ENCODE data around the gene ZNF628.

Gene ZNF628

DNA sequence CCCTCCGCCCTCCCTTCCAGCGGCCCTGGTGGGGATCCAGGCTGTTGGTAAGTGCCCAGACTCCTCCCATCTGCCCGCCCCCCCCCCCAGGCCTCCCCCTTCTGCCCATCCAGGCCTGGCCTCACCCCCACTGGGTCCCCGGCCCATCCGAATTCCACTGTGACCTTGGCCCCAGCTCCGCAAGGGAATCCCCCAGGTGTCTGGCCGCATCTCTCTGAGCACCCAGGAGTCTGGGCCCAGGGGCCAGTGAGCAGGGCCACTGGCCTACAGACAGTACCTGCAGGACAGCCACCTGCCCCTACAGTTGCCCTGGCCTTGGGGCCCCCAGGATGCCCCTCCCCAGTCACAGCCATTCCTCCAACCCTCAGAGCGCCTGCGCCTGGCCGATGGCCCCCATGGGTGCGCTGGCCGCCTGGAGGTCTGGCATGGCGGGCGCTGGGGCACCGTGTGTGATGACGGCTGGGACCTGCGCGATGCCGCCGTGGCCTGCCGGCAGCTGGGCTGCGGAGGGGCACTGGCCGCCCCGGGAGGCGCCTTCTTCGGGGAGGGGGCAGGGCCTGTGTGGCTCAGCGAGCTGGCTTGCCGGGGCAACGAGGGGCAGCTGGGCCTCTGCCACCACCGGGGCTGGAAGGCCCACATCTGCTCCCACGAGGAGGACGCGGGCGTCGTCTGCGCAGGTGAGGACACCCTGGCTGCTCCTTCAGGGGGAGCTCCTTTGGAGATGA lies 12.7 kb downstream of the ZNF628 start:
- no peak for DNase-seq (ENCODE audit: low read depth)
- no peak overlapping the region for H3K4me3 ChIP-seq (ENCODE audit: low read depth, low read length)

DNA sequence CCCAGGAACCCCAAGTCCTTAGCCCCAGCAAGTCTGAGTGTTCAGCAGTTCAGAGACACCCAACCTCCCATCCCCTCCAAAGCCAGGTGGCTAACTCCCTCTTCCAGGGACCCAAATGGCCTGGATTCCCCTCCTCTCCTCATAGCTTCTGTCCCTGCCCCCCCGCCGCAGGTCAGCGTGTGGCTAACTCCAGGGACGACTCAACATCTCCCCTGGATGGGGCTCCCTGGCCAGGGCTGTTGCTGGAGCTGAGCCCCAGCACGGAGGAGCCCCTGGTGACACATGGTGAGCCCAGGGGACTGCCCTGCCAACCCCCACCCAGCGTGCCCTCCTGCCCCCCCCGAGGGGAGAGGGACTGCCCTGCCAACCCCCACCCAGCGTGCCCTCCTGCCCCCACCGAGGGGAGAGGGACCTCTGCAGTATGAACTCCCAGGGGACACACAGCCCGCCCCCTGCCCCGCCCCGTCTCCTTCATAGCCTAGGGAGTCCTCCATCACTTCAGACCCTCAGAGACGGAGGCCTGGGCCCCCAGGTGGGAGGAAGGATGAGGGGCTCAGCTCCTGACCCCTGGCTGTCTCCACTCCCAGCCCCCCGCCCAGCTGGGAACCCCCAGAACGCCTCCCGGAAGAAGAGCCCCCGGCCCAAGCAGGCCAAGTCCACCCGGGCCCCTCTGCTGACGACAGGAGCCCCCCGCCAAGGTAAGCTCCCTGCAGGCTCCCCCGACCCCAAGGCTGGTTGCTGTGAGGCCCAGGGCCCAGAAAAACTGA lies 13.5 kb downstream of the ZNF628 start:
- TF ChIP-seq, protein P1, sequence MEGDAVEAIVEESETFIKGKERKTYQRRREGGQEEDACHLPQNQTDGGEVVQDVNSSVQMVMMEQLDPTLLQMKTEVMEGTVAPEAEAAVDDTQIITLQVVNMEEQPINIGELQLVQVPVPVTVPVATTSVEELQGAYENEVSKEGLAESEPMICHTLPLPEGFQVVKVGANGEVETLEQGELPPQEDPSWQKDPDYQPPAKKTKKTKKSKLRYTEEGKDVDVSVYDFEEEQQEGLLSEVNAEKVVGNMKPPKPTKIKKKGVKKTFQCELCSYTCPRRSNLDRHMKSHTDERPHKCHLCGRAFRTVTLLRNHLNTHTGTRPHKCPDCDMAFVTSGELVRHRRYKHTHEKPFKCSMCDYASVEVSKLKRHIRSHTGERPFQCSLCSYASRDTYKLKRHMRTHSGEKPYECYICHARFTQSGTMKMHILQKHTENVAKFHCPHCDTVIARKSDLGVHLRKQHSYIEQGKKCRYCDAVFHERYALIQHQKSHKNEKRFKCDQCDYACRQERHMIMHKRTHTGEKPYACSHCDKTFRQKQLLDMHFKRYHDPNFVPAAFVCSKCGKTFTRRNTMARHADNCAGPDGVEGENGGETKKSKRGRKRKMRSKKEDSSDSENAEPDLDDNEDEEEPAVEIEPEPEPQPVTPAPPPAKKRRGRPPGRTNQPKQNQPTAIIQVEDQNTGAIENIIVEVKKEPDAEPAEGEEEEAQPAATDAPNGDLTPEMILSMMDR (IDR thresholded peaks at IDR 0.05; ENCODE audit: low read depth, low read length, missing control alignments) = no peak
- no peak for DNase-seq (ENCODE audit: low read depth)
- H3K4me3 ChIP-seq (ENCODE audit: low read depth, low read length) = no peak overlapping the region

More for the DNA sequence above, 12.7 kb downstream of the ZNF628 start:
- TF ChIP-seq, protein P1 (IDR thresholded peaks at IDR 0.05; ENCODE audit: low read depth, low read length, missing control alignments) = no peak

DNA sequence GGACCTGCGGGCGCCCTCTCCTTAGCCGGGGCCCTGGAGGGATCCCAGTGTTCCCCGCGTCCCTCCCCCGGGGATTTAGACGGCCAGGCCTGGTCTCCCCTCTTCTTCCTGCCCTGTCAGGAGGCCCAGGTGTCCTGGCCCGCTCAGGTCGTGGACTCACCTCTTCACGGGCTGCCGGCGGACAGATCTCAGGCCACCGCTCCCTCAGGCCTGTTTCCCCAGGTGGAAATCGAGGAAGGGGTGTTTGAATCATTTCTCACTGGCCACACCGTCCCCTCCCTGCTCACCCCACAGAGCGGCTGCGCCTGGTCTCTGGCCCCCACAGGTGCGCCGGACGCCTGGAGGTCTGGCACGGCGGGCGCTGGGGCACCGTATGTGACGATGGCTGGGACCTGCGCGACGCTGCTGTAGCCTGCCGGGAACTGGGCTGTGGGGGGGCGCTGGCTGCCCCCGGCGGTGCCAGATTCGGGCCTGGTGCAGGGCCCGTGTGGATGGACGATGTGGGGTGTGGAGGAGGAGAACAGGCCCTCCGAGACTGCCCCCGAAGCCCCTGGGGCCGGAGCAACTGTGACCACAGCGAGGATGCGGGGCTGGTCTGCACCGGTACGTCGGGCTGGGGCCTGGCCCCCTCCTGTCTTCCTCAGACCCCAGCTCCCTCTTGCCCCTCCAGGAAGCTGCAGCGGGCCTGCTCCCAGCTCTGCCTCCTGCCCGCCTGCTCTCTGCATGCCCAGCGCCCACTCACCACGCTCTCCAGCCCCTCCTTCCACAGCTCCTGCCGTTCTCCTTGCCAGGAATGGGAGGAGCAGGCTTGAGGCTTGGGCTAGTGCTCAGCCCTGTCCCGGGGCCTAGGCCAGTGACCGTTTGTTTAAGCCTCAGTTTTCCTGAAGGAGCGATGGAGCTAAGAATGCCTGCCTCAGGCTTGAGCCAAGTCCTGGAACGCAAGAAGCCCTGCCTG lies 14.3 kb downstream of the ZNF628 start:
- no peak for DNase-seq (ENCODE audit: low read depth)

DNA sequence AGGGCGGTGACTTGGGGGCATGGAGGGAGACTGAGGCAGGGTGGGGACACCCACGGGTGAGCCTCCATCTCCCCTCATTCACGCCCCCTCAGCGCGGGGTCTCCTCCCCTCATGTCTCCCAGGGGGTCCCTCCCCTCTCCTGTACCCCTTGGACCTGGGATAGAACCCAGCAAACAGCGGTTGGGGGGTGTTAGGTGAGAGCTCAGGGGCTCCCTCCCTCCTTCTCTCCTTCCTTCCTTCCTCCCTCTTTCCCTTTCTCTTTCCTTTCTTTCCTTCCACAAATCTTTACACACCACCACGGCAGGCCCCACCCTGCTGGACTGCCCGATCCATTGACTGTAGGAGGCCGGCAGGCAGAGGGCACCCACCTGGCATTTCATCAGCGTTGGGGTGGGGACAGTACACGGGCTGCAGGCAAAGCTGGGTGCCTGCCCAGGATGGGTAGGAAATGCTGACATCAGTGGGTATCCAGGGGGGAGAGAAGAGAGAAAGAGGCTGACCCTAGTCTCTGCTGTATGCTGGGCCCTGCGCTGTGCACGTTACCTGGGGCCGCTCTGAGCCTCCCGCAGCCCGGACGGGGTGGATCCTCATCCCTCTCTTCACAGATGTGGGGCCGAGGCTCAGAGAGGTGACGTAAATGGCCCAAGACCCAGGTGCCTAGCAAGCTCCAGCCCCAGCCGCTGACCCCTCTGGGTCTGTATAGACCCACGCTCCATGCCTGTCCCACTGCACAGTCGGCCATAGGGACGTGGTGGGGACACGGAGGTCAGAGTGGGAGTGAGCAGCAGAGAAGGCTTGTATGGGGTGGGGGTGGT lies 15.3 kb downstream of the ZNF628 start:
- no peak for DNase-seq (ENCODE audit: low read depth)
- TF ChIP-seq, protein P1 (IDR thresholded peaks at IDR 0.05; ENCODE audit: low read depth, low read length, missing control alignments) = no peak
- H3K4me3 ChIP-seq (ENCODE audit: low read depth, low read length) = no peak overlapping the region

More for the DNA sequence above, 14.3 kb downstream of the ZNF628 start:
- TF ChIP-seq, protein P1 (IDR thresholded peaks at IDR 0.05; ENCODE audit: low read depth, low read length, missing control alignments) = no peak
- no peak overlapping the region for H3K4me3 ChIP-seq (ENCODE audit: low read depth, low read length)

DNA sequence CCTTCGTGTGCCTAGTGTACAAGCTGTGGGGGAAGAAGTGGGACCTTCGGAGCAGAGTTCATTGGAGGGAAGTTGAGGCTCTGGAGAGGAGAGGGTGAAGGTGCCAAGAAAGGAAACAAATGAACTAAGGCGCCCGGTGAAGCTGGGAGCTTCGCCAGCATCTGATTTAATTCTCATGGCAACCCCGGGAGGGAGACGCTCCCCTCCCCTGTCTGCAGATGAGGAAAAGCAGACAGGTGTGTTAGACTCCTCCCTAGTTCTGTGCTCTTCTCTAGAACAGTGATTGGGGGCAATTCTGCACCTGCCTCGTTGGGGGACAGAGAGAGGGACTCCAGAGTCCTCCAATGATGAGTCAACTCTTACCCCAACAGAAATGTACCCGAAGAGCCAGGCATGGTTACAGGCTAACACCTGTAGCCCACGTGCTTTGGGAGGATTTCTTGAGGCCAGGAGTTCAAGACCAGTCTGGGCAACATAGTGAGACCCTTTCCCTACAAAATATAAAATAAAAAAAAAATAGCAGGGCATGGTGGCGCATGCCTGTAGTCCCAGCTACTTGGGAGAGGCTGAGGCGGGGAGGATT lies 16.0 kb downstream of the ZNF628 start:
- DNase-seq (ENCODE audit: low read depth) = no peak
- TF ChIP-seq, protein P1 (IDR thresholded peaks at IDR 0.05; ENCODE audit: low read depth, low read length, missing control alignments) = no peak
- H3K4me3 ChIP-seq (ENCODE audit: low read depth, low read length) = no peak overlapping the region

Data from GM12864 (cell line).